Calu3 (cell line): Measurements from ENCODE around the gene DRICH1. TPM values are rescaled to one million over a fixed set of nuclear protein-coding genes. Genes with fewer than 3 reads are reported as not detected.

Source experiments
- BruUV-seq: library from RNA; stranded (reverse); fragments of 400-500 nt; replicated peaks from 2 replicates; lab custom pipeline; 2021; lab: Mats Ljungman, UMichigan
- CTCF ChIA-PET: fragments of 300-600 bp; sonication (Branson Sonifier 250); formaldehyde crosslinking; loops from one replicate; lab custom pipeline; 2022; ENCODE audit warnings: antibody characterized with exemption; lab: Charles Lee
- DNase-seq: peaks from one replicate; pipeline ENCODE4 v3.0.0; 2022
- H3K27ac Mint-ChIP-seq: one replicate; pipeline ENCODE4 v1.8.0; 2022; ENCODE audit warnings: mixed read lengths; ENCODE audit not compliant: unreplicated experiment
- H3K27me3 Mint-ChIP-seq: one replicate; pipeline ENCODE4 v1.8.0; 2022; ENCODE audit warnings: mixed read lengths; ENCODE audit not compliant: unreplicated experiment
- H3K36me3 Mint-ChIP-seq: one replicate; pipeline ENCODE4 v1.8.0; 2022; ENCODE audit warnings: mild to moderate bottlenecking, moderate library complexity, mixed read lengths; ENCODE audit not compliant: insufficient read depth, unreplicated experiment
- H3K4me1 Mint-ChIP-seq: one replicate; pipeline ENCODE4 v1.8.0; 2022; ENCODE audit warnings: mild to moderate bottlenecking, low read depth, mixed read lengths; ENCODE audit not compliant: unreplicated experiment
- H3K4me3 Mint-ChIP-seq: one replicate; pipeline ENCODE4 v1.8.0; 2022; ENCODE audit warnings: mild to moderate bottlenecking, low read depth, moderate library complexity, mixed read lengths; ENCODE audit not compliant: unreplicated experiment
- H3K9me3 Mint-ChIP-seq: one replicate; pipeline ENCODE4 v1.8.0; 2022; ENCODE audit warnings: low read depth, mixed read lengths; ENCODE audit not compliant: unreplicated experiment
- CTCF ChIP-seq: fragments of 200-600 bp; IDR thresholded peaks from one replicate; pipeline ENCODE4 v1.8.0; 2022; ENCODE audit warnings: antibody characterized with exemption; ENCODE audit not compliant: unreplicated experiment
- intact Hi-C: fragments of 100-400 bp; cut with micrococcal nuclease; formaldehyde crosslinking; loops from one replicate; pipeline ENCODE4 v1.10.0; 2022; ENCODE audit not compliant: unreplicated experiment
- total RNA-seq: library from RNA; stranded (reverse); gene quantifications from 2 replicates; pipeline ENCODE4 v1.2.3, GENCODE V29; 2022

DRICH1 gene
- total RNA-seq, 1 experiment from 2014 or later: 1.1 TPM

DNA sequence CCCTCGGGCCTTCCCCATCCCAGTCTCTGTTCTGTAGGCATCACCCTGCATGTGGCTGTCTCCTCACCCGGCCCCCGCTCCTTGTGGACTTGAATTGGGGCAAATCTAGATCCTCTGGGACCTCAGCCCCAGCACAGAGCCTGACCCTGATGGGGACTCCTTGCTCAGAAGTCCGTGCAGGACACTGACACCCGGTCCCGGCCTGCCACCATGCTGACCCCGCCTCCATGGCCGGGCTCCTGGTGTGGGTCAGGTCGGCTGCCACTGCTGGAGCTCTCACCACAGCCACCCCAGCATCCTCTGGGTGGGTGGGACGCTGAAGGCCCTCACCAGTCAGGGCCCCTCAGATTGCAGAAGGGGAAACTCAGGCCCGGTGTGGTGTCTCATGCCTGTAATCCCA is 53.8 kb downstream of the DRICH1 start:
- Mint-ChIP-seq H3K27me3 (peaks cover 55% of the 10 kb centered on the region), H3K4me3 (no peak overlapping the region), H3K9me3 (no peaks in the 10 kb centered on the region), H3K27ac (no peak overlapping the region), H3K36me3 (no peaks in the 10 kb centered on the region), H3K4me1 (no peaks in the 10 kb centered on the region)
- DNase-seq: no peak
- intact Hi-C loops: no loop called here
- CTCF ChIA-PET: no interaction called here
- no peak for TF ChIP-seq CTCF
- BruUV-seq: no TSS peak

DNA sequence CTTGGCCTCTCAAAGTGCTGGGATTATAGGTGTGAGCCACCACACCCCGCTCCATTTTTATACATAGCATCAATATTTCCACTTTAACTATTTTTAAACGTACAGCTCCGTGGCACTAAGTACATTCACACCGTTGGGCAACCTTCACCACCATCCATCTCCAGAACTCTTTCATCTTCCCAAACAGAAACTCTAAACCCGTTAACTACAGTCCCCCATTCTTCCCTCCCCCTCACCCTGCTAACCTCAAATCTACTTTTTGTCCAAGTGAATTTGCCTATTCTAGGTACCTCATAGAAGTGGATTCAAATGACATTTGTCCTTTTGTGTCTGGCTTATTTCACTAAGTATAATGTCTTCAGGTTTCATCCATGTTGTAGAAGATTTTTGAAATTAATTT is 55.4 kb downstream of the DRICH1 start:
- CTCF ChIA-PET: interaction anchor here (0.9 kb wide), 1 partner anchor 9 kb away, joined by 5 read pairs; no protein-coding TSS in a partner anchor

GRCh38 chr22:23575601-23576000 is 56.5 kb downstream of the DRICH1 start:
- no TSS peak for BruUV-seq
- DNase-seq: no peak
- intact Hi-C loops: no loop called here
- no peak overlapping the region for H3K4me3 Mint-ChIP-seq
- TF ChIP-seq CTCF: no peak
- no peaks in the 10 kb centered on the region for H3K9me3 Mint-ChIP-seq
- H3K4me1 Mint-ChIP-seq: no peaks in the 10 kb centered on the region
- CTCF ChIA-PET: interaction anchor here (0.6 to 0.7 kb wide), 2 partner anchors 11 to 290 kb away, joined by 5 read pairs; no protein-coding TSS in a partner anchor
- H3K27ac Mint-ChIP-seq: no peak overlapping the region
- peaks cover 76% of the 10 kb centered on the region for H3K27me3 Mint-ChIP-seq
- no peaks in the 10 kb centered on the region for H3K36me3 Mint-ChIP-seq

More for the DNA sequence above, 55.4 kb downstream of the DRICH1 start:
- Mint-ChIP-seq H3K36me3 (no peaks in the 10 kb centered on the region), H3K9me3 (no peaks in the 10 kb centered on the region), H3K4me3 (no peak overlapping the region), H3K27me3 (peaks cover 71% of the 10 kb centered on the region), H3K27ac (no peak overlapping the region), H3K4me1 (no peaks in the 10 kb centered on the region)
- BruUV-seq: no TSS peak
- intact Hi-C loops: no loop called here
- TF ChIP-seq CTCF: no peak
- DNase-seq: no peak

- no peaks in the 10 kb centered on the region for H3K36me3 Mint-ChIP-seq
- H3K4me1 Mint-ChIP-seq: no peaks in the 10 kb centered on the region
- CTCF ChIA-PET: no interaction called here
- no peak overlapping the region for H3K27ac Mint-ChIP-seq
- intact Hi-C loops: no loop called here
- peaks cover 76% of the 10 kb centered on the region for H3K27me3 Mint-ChIP-seq
- no peak overlapping the region for H3K4me3 Mint-ChIP-seq
- no TSS peak for BruUV-seq
- no peak for DNase-seq
- no peak for TF ChIP-seq CTCF
- H3K9me3 Mint-ChIP-seq: no peaks in the 10 kb centered on the region
These were observed 57.2 kb downstream of the DRICH1 start for GRCh38 chr22:23574877-23575276.
